ENCODE measurements around the gene SPEF2. TPM values are rescaled to one million over a fixed set of nuclear protein-coding genes. Genes with fewer than 3 reads are reported as not detected.

Gene SPEF2
- total and polyA plus RNA-seq, 9 of the 15 experiments (the other 6 are each of a cell fraction or from before 2014, with no cell fraction given) = 0.11 to 0.62 (median 0.20) TPM; not detected in 2

- no peaks in the 10 kb centered on the region for H3K27me3 ChIP-seq (ENCODE audit: control insufficient read depth in 2 of 2, insufficient read depth in 2 of 2, low read length in 2 of 2)
- no peaks in the 10 kb centered on the region for H3K4me1 ChIP-seq (replicated peaks in 1 of 2; ENCODE audit: control insufficient read depth in 2 of 2, insufficient read depth in 2 of 2, low read length in 2 of 2)
- DNase-seq (ENCODE audit: extremely low read depth in 1 of 4, low spot score in 3 of 4) (no peak), ATAC-seq (no peak), FAIRE-seq (no peak)
- H3K4me2 ChIP-seq (ENCODE audit: insufficient read depth, low read length) = no peak overlapping the region
- WGBS (ENCODE audit: insufficient coverage, low coverage, missing lambda C conversion rate) = 1% methylated on average over 3 of the region's 3 CpGs
- in situ Hi-C loops (cut with MboI) = no loop called here
- H3K9me3 ChIP-seq (replicated peaks; ENCODE audit: control insufficient read depth, insufficient read depth, low read depth, low read length) = no peaks in the 10 kb centered on the region
- CTCF ChIA-PET (ENCODE audit: low intra/inter-chr PET ratio) = no interaction called here
- no peaks in the 10 kb centered on the region for H4K20me1 ChIP-seq (replicated peaks; ENCODE audit: control insufficient read depth, insufficient read depth, low read length)
- POLR2A ChIA-PET = interaction anchor here (0.6 kb wide), 1 partner anchor 9 kb away, joined by 3 read pairs; no protein-coding TSS in a partner anchor
- H3K79me2 ChIP-seq (ENCODE audit: control insufficient read depth, insufficient read depth, low read length) = no peaks in the 10 kb centered on the region
- no peak overlapping the region for H2AFZ ChIP-seq (ENCODE audit: low read depth, low read length)
- no peak overlapping the region for H3K27ac ChIP-seq (ENCODE audit: extremely low read depth, low read depth, low read length)
- H3K9ac ChIP-seq (ENCODE audit: insufficient read depth in 1 of 2, low read depth in 2 of 2, low read length in 2 of 2) = no peak overlapping the region
- H3K36me3 ChIP-seq (ENCODE audit: control insufficient read depth, insufficient read depth, low read length) = no peaks in the 10 kb centered on the region
- BruUV-seq (replicated peaks) = no TSS peak
- intact Hi-C loops (cut with micrococcal nuclease) = loop anchor here (1.0 kb wide), 1 partner anchor 148 kb away; no protein-coding TSS in a partner anchor
- no peak overlapping the region for H3K4me3 ChIP-seq
- H3K9me1 ChIP-seq (ENCODE audit: control insufficient read depth, insufficient read depth, low read length) = no peaks in the 10 kb centered on the region
- TF ChIP-seq ZBTB40 (IDR thresholded peaks at IDR 0.05) (no peak), ZBTB40 (CRISPR knock-in tag; IDR thresholded peaks at IDR 0.05) (no peak), TOE1 (IDR thresholded peaks at IDR 0.05; ENCODE audit: borderline replicate concordance) (no peak), TOE1 (CRISPR knock-in tag; IDR thresholded peaks at IDR 0.05; ENCODE audit: borderline replicate concordance, low read depth) (no peak), TAF9B (IDR thresholded peaks at IDR 0.05; ENCODE audit: partially characterized antibody) (no peak), ZNF316 (IDR thresholded peaks at IDR 0.05) (no peak), ZNF76 (CRISPR knock-in tag; IDR thresholded peaks at IDR 0.05; ENCODE audit: borderline replicate concordance) (no peak), HMBOX1 (IDR thresholded peaks at IDR 0.05) (no peak), SRSF3 (IDR thresholded peaks at IDR 0.05; ENCODE audit: insufficient read depth, low read length) (no peak), TRIM25 (IDR thresholded peaks at IDR 0.05; ENCODE audit: borderline replicate concordance) (no peak)
These were observed 160.7 kb downstream of the SPEF2 start for GRCh38 chr5:35778259-35778769.
